A673 (cell line): ENCODE results near the gene PIK3AP1.

Source experiments
- CTCF ChIP-seq: fragments of 300-800, 200-600 bp; sonication (generic); conservative IDR thresholded peaks from 2 replicates; pipeline ENCODE4 v1.5.1; 2017; ENCODE audit warnings: low read depth, mild to moderate bottlenecking, antibody characterized with exemption, low read length, moderate library complexity, mixed read lengths
- EZH2 ChIP-seq: fragments of 200-600 bp; sonication (generic); IDR thresholded peaks from 2 replicates; pipeline ENCODE4 v1.6.1; 2017; ENCODE audit warnings: borderline replicate concordance, low read depth, mild to moderate bottlenecking, mixed read lengths, antibody characterized with exemption, low read length; ENCODE audit not compliant: poor library complexity, severe bottlenecking

DNA sequence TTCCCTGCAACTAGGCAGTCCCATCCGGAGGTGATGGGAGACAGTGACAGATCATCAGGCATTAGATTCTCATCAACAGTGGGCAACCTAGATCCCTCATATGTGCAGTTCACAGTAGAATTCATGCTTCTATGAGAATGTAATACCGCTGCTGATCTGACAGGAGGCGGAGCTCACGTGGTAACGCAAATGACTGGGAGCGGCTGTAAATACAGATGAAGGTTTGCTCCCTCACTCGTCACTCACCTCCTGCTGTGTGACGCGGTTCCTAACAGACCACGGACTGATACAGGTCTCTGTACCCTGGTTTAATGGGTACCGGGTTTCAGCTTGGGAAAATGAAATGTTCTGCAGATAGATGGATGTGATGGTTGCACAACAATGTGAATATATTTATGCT is 47.8 kb upstream of the PIK3AP1 start:
- TF ChIP-seq CTCF (no peak), EZH2 (no peak)
